Measurements from ENCODE around the gene ETV7. TPM values are rescaled to one million over a fixed set of nuclear protein-coding genes. Genes with fewer than 3 reads are reported as not detected.

Gene ETV7
- polyA plus RNA-seq, 1 of the 3 experiments (the other 2 are of a cell fraction), result 0.39 TPM

DNA sequence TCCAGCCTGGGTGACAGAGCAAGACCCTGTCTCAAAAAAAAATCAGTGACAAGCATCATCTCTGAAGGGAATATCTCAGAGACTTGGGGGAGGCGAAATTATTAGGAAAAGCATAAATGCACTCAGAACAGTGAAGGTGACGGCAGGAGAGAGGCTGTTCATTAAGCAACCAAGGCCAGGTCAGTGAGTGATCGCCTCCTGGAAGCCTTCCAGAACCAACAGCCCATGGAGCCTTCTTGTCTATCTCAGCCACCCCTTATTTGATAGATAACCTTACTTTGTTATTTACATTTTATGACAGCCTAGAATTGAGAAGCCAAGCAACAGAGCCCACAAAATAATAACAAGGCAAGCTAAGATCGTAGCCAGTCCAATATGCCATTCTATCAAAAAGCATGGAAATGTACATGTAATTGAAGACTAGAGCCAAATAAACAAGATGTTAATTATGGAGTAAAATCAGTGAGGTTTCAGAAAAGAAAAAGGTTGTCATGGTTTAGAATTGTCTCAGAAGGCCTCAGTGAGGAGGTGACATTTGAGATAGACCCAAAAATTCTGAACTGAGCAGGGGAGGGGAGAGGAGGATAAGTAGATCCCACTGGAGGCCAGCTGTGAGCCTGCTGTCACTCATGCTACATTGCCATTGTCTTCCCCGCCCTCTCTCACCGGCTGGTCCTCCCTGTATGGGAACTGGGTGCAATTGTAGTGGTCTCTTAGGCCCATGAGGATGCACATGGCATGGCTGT lies 68.6 kb downstream of the ETV7 start:
- H3K9me3 ChIP-seq, result no peaks in the 10 kb centered on the region
- H3K79me2 ChIP-seq (ENCODE audit: insufficient read depth), result no peaks in the 10 kb centered on the region
- no peak overlapping the region for H3K27ac ChIP-seq (ENCODE audit: low read depth in 2 of 2, low read length in 1 of 2)
- DNase-seq, result no peak
- no peaks in the 10 kb centered on the region for H3F3A ChIP-seq (replicated peaks; ENCODE audit: insufficient read depth)
- 62% methylated on average over 6 of the region's 6 CpGs for WGBS (ENCODE audit: low lambda C conversion rate)
- CTCF ChIA-PET, result interaction anchor here (0.5 to 15.1 kb wide), 7 partner anchors 9 to 1859 kb away, joined by 3 to 123 read pairs (median 3); no protein-coding TSS in a partner anchor
- no peaks in the 10 kb centered on the region for H3K9me2 ChIP-seq
- peaks cover 0 to 10% of the 10 kb centered on the region in 2 experiments; a peak in 1 of 4 replicates for H3K4me1 ChIP-seq (ENCODE audit: control insufficient read depth in 1 of 2, insufficient read depth in 2 of 2, low read depth in 1 of 2, low read length in 1 of 2)
- H3K4me3 ChIP-seq (ENCODE audit: low read depth in 2 of 2, low read length in 1 of 2), result no peak overlapping the region
- no peaks in the 10 kb centered on the region; the same call in 1 of the 2 replicates for H3K27me3 ChIP-seq (ENCODE audit: insufficient read depth)
- no peak for TF ChIP-seq MEF2A (IDR thresholded peaks at IDR 0.05; ENCODE audit: borderline replicate concordance, low read depth)
- no peak overlapping the region for H3K4me2 ChIP-seq
- no peak overlapping the region for H3K9ac ChIP-seq
- no peak overlapping the region for H2AFZ ChIP-seq (ENCODE audit: low read depth)
- H3K36me3 ChIP-seq (replicated peaks in 1 of 2; ENCODE audit: control insufficient read depth in 1 of 2, insufficient read depth in 2 of 2, low read length in 1 of 2), result no peaks in the 10 kb centered on the region
- POLR2A ChIA-PET, result no interaction called here
- H4K20me1 ChIP-seq (ENCODE audit: insufficient read depth), result no peaks in the 10 kb centered on the region

DNA sequence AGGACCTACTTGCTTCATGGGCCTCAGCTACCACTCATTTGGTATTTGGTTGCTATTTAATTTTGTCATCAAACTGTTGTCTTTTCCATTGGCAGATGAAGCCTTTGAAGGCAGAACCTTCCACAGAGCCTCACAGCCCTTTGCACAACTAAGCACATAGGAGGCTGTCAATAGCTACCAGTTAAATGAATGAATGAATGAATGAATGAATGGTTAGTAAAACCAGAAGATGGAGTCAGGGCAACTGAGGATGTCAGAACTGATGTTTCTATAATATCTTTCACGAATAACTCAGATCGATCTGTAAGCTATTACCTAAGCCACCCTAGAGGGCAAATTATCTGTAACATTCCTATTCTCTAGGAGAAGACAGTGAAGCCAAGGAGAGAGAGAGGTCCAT lies 69.8 kb downstream of the ETV7 start:
- CTCF ChIA-PET, result interaction anchor here (0.9 to 15.1 kb wide), 3 partner anchors 11 to 1858 kb away, joined by 3 to 123 read pairs (median 3); no protein-coding TSS in a partner anchor
- no peak overlapping the region for H2AFZ ChIP-seq (ENCODE audit: low read depth)
- DNase-seq, result no peak
- H3K4me2 ChIP-seq, result no peak overlapping the region
- POLR2A ChIA-PET, result no interaction called here
- H3F3A ChIP-seq (replicated peaks; ENCODE audit: insufficient read depth), result no peaks in the 10 kb centered on the region
- no peaks in the 10 kb centered on the region for H3K79me2 ChIP-seq (ENCODE audit: insufficient read depth)
- no peaks in the 10 kb centered on the region for H3K9me3 ChIP-seq
- H3K9me2 ChIP-seq, result no peaks in the 10 kb centered on the region
- TF ChIP-seq, protein P1, sequence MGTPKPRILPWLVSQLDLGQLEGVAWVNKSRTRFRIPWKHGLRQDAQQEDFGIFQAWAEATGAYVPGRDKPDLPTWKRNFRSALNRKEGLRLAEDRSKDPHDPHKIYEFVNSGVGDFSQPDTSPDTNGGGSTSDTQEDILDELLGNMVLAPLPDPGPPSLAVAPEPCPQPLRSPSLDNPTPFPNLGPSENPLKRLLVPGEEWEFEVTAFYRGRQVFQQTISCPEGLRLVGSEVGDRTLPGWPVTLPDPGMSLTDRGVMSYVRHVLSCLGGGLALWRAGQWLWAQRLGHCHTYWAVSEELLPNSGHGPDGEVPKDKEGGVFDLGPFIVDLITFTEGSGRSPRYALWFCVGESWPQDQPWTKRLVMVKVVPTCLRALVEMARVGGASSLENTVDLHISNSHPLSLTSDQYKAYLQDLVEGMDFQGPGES (IDR thresholded peaks at IDR 0.05; ENCODE audit: low read depth, low read length), result no peak
- TF ChIP-seq GATA2 (CRISPR knock-in tag; IDR thresholded peaks at IDR 0.05) (no peak), YY1 (IDR thresholded peaks at IDR 0.05; ENCODE audit: low read depth) (no peak), POLR2AphosphoS5 (IDR thresholded peaks at IDR 0.05; ENCODE audit: low read depth, low read length) (no peak), SIN3A (IDR thresholded peaks at IDR 0.05; ENCODE audit: borderline replicate concordance, low read depth, low read length) (no peak), GABPA (IDR thresholded peaks at IDR 0.05; ENCODE audit: low read depth) (no peak), NFIC (IDR thresholded peaks at IDR 0.05; ENCODE audit: borderline replicate concordance) (no peak), TCF12 (IDR thresholded peaks at IDR 0.05) (no peak), SMC3 (IDR thresholded peaks at IDR 0.05; ENCODE audit: low read depth, low read length) (no peak)
- TF ChIP-seq, protein P2, sequence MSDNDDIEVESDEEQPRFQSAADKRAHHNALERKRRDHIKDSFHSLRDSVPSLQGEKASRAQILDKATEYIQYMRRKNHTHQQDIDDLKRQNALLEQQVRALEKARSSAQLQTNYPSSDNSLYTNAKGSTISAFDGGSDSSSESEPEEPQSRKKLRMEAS (IDR thresholded peaks at IDR 0.05; ENCODE audit: low read depth), result no peak
- TF ChIP-seq, protein P3, sequence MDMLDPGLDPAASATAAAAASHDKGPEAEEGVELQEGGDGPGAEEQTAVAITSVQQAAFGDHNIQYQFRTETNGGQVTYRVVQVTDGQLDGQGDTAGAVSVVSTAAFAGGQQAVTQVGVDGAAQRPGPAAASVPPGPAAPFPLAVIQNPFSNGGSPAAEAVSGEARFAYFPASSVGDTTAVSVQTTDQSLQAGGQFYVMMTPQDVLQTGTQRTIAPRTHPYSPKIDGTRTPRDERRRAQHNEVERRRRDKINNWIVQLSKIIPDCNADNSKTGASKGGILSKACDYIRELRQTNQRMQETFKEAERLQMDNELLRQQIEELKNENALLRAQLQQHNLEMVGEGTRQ (IDR thresholded peaks at IDR 0.05; ENCODE audit: borderline replicate concordance, low read depth, low read length), result no peak
- TF ChIP-seq, protein P4, sequence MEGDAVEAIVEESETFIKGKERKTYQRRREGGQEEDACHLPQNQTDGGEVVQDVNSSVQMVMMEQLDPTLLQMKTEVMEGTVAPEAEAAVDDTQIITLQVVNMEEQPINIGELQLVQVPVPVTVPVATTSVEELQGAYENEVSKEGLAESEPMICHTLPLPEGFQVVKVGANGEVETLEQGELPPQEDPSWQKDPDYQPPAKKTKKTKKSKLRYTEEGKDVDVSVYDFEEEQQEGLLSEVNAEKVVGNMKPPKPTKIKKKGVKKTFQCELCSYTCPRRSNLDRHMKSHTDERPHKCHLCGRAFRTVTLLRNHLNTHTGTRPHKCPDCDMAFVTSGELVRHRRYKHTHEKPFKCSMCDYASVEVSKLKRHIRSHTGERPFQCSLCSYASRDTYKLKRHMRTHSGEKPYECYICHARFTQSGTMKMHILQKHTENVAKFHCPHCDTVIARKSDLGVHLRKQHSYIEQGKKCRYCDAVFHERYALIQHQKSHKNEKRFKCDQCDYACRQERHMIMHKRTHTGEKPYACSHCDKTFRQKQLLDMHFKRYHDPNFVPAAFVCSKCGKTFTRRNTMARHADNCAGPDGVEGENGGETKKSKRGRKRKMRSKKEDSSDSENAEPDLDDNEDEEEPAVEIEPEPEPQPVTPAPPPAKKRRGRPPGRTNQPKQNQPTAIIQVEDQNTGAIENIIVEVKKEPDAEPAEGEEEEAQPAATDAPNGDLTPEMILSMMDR (IDR thresholded peaks at IDR 0.05), result no peak
- TF ChIP-seq, protein P5, sequence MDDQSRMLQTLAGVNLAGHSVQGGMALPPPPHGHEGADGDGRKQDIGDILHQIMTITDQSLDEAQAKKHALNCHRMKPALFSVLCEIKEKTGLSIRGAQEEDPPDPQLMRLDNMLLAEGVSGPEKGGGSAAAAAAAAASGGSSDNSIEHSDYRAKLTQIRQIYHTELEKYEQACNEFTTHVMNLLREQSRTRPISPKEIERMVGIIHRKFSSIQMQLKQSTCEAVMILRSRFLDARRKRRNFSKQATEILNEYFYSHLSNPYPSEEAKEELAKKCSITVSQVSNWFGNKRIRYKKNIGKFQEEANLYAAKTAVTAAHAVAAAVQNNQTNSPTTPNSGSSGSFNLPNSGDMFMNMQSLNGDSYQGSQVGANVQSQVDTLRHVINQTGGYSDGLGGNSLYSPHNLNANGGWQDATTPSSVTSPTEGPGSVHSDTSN (IDR thresholded peaks at IDR 0.05), result no peak
- H3K4me1 ChIP-seq (ENCODE audit: control insufficient read depth in 1 of 2, insufficient read depth in 2 of 2, low read depth in 1 of 2, low read length in 1 of 2), result peaks cover 0 to 2% of the 10 kb centered on the region in 2 experiments; a peak in 1 of 4 replicates
- no peak overlapping the region for H3K9ac ChIP-seq
- no peaks in the 10 kb centered on the region for H3K36me3 ChIP-seq (replicated peaks in 1 of 2; ENCODE audit: control insufficient read depth in 1 of 2, insufficient read depth in 2 of 2, low read length in 1 of 2)
- H4K20me1 ChIP-seq (ENCODE audit: insufficient read depth), result no peaks in the 10 kb centered on the region
- H3K27ac ChIP-seq (ENCODE audit: low read depth in 2 of 2, low read length in 1 of 2), result no peak overlapping the region
- no peaks in the 10 kb centered on the region; the same call in 1 of the 2 replicates for H3K27me3 ChIP-seq (ENCODE audit: insufficient read depth)
- 83% methylated on average over 2 of the region's 2 CpGs for WGBS (ENCODE audit: low lambda C conversion rate)
- H3K4me3 ChIP-seq (ENCODE audit: low read depth in 2 of 2, low read length in 1 of 2), result no peak overlapping the region
